H1 (cell line): ENCODE results near the gene PRR36. TPM values are rescaled to one million over a fixed set of nuclear protein-coding genes. Genes with fewer than 3 reads are reported as not detected.

ENCODE experiments used
- CTCF ChIA-PET: fragments of 300-600 bp; sonication (Branson Sonifier 250); formaldehyde crosslinking; loops from one replicate; lab custom pipeline; 2021; ENCODE audit not compliant: partially characterized antibody; lab: Charles Lee
- POLR2A ChIA-PET: fragments of 300-600 bp; sonication (Branson Sonifier 250); formaldehyde crosslinking; loops from one replicate; lab custom pipeline; 2021; ENCODE audit warnings: inconsistent platforms; ENCODE audit not compliant: partially characterized antibody; lab: Charles Lee
- DNase-seq, 2 experiments: peaks; one replicate each; pipeline versions ENCODE4 v3.0.0 to v3.0.0-alpha.2; 2010 to 2022; ENCODE audit warnings: low spot score in 2 of 2, low read depth in 1 of 2, mixed read lengths in 1 of 2
- FAIRE-seq: peaks from 2 replicates; lab custom pipeline; 2011; peaks lifted over from hg19 to GRCh38; lab: Jason Lieb, UNC
- H2AFZ ChIP-seq: 2 replicates; pipeline ENCODE4 v1.8.1; 2012; ENCODE audit warnings: low read length, inconsistent platforms
- H2AK5ac ChIP-seq: 2 replicates; pipeline ENCODE4 v1.6.1; 2013; ENCODE audit warnings: low read depth, low read length
- H2BK120ac ChIP-seq: replicated peaks from 2 replicates; pipeline ENCODE3; 2013; ENCODE audit warnings: low read depth, low read length, inconsistent platforms
- H2BK12ac ChIP-seq: 2 replicates; pipeline ENCODE4 v1.6.1; 2013; ENCODE audit warnings: low read depth, low read length
- H2BK15ac ChIP-seq: 2 replicates; pipeline ENCODE4 v1.6.1; 2013; ENCODE audit warnings: low read length
- H2BK20ac ChIP-seq: 2 replicates; pipeline ENCODE4 v1.6.1; 2013; ENCODE audit warnings: low read length
- H2BK5ac ChIP-seq: 2 replicates; pipeline ENCODE4 v1.6.1; 2013; ENCODE audit warnings: low read depth, low read length
- H3K14ac ChIP-seq: 2 replicates; pipeline ENCODE4 v1.6.1; 2013; ENCODE audit warnings: inconsistent platforms; ENCODE audit not compliant: insufficient read length
- H3K18ac ChIP-seq: 2 replicates; pipeline ENCODE4 v1.6.1; 2013; ENCODE audit warnings: low read length; ENCODE audit errors: extremely low read depth
- H3K23ac ChIP-seq: 2 replicates; pipeline ENCODE4 v1.6.1; 2013; ENCODE audit warnings: inconsistent platforms; ENCODE audit not compliant: insufficient read length
- H3K23me2 ChIP-seq: 2 replicates; pipeline ENCODE4 v1.6.1; 2013; ENCODE audit warnings: low read depth, low read length
- H3K27ac ChIP-seq: 2 replicates; pipeline ENCODE4 v1.6.1; 2011; ENCODE audit warnings: low read depth, low read length, inconsistent platforms
- H3K27me3 ChIP-seq, 4 experiments: replicated peaks in 1 of 4; 1 replicate in 1 of 4; 2 replicates in 3 of 4; pipeline versions ENCODE4 v1.6.1 to v1.8.1; 2011 to 2013; ENCODE audit warnings: low read length in 3 of 4, mild to moderate bottlenecking in 3 of 4, inconsistent platforms in 2 of 4, mixed read lengths in 2 of 4, moderate library complexity in 1 of 4; ENCODE audit not compliant: control insufficient read depth in 3 of 4, insufficient read depth in 3 of 4; ENCODE audit errors: extremely low read depth in 1 of 4
- H3K36me3 ChIP-seq, 4 experiments: 2 replicates each; pipeline versions ENCODE4 v1.6.1 to v1.8.1; 2011 to 2013; ENCODE audit warnings: mild to moderate bottlenecking in 4 of 4, low read length in 3 of 4, moderate library complexity in 2 of 4, control low read depth in 1 of 4, inconsistent platforms in 1 of 4; ENCODE audit not compliant: insufficient read depth in 4 of 4, control insufficient read depth in 2 of 4
- H3K4ac ChIP-seq: replicated peaks from 2 replicates; pipeline ENCODE3; 2013; ENCODE audit warnings: low read length, low read depth, mixed read lengths, inconsistent platforms; ENCODE audit not compliant: insufficient read length
- H3K4me1 ChIP-seq, 4 experiments: replicated peaks in 1 of 4; 1 replicate in 1 of 4; 2 replicates in 3 of 4; pipeline versions ENCODE4 v1.6.1 to v1.8.1; 2011 to 2013; ENCODE audit warnings: low read length in 3 of 4, inconsistent platforms in 2 of 4, mixed read lengths in 1 of 4; ENCODE audit not compliant: insufficient read depth in 4 of 4, control insufficient read depth in 3 of 4
- H3K4me2 ChIP-seq, 2 experiments: 2 replicates each; pipeline versions ENCODE4 v1.6.1 to v1.8.1; 2011 to 2013; ENCODE audit warnings: low read depth in 2 of 2, low read length in 2 of 2, control low read depth in 1 of 2, inconsistent platforms in 1 of 2, mild to moderate bottlenecking in 1 of 2; ENCODE audit not compliant: insufficient read depth in 1 of 2
- H3K4me3 ChIP-seq, 4 experiments: fragments of 200-600, 300-600 bp in 1 of 4; sonication (generic), shearing (Covaris generic), sonication (Bioruptor Twin) in 1 of 4; 2 replicates each; pipeline versions ENCODE4 v1.5.1 to v1.8.1; 2011 to 2016; ENCODE audit warnings: low read length in 4 of 4, low read depth in 3 of 4, control low read depth in 2 of 4, inconsistent platforms in 2 of 4, mild to moderate bottlenecking in 2 of 4, mixed read lengths in 1 of 4, moderate library complexity in 1 of 4; ENCODE audit not compliant: insufficient read depth in 2 of 4; ENCODE audit errors: extremely low read depth in 1 of 4
- H3K56ac ChIP-seq: replicated peaks from 2 replicates; pipeline ENCODE3; 2013; ENCODE audit warnings: low read depth, mild to moderate bottlenecking, mixed read lengths, low read length, inconsistent platforms; ENCODE audit not compliant: insufficient read length
- H3K79me1 ChIP-seq: 2 replicates; pipeline ENCODE4 v1.6.1; 2013; ENCODE audit warnings: low read depth, low read length, control low read depth
- H3K79me2 ChIP-seq, 2 experiments: 2 replicates each; pipeline versions ENCODE4 v1.6.1 to v1.8.1; 2012 to 2013; ENCODE audit warnings: low read length in 2 of 2, mild to moderate bottlenecking in 2 of 2, inconsistent platforms in 1 of 2; ENCODE audit not compliant: insufficient read depth in 2 of 2, control insufficient read depth in 1 of 2
- H3K9ac ChIP-seq, 4 experiments: replicated peaks in 1 of 4; 1 replicate in 1 of 4; 2 replicates in 3 of 4; pipeline versions ENCODE4 v1.6.1 to v1.8.1; 2011 to 2013; ENCODE audit warnings: low read depth in 3 of 4, low read length in 3 of 4, control low read depth in 2 of 4, mild to moderate bottlenecking in 2 of 4, moderate library complexity in 2 of 4, inconsistent platforms in 1 of 4; ENCODE audit errors: extremely low read depth in 1 of 4
- H3K9me3 ChIP-seq, 2 experiments: 2 replicates each; pipeline versions ENCODE4 v1.6.1 to v1.8.1; 2012 to 2013; ENCODE audit warnings: mild to moderate bottlenecking in 2 of 2, moderate library complexity in 2 of 2, control low read depth in 1 of 2, inconsistent platforms in 1 of 2, low read depth in 1 of 2, low read length in 1 of 2, mixed read lengths in 1 of 2; ENCODE audit not compliant: insufficient read depth in 2 of 2
- H4K20me1 ChIP-seq, 2 experiments: replicated peaks in 1 of 2; 2 replicates each; pipeline versions ENCODE3 to v1.8.1; 2011 to 2013; ENCODE audit warnings: inconsistent platforms in 2 of 2, low read length in 2 of 2, mild to moderate bottlenecking in 1 of 2; ENCODE audit not compliant: insufficient read depth in 2 of 2, control insufficient read depth in 1 of 2
- H4K5ac ChIP-seq: 2 replicates; pipeline ENCODE4 v1.6.1; 2013; ENCODE audit warnings: low read length, low read depth, mixed read lengths, inconsistent platforms; ENCODE audit not compliant: insufficient read length
- H4K8ac ChIP-seq: 2 replicates; pipeline ENCODE4 v1.8.0; 2013; ENCODE audit warnings: mild to moderate bottlenecking, moderate library complexity, low read length, inconsistent platforms; ENCODE audit not compliant: insufficient read depth; ENCODE audit errors: extremely low read depth
- H4K91ac ChIP-seq: replicated peaks from 2 replicates; pipeline ENCODE3; 2013; ENCODE audit warnings: low read length, mixed read lengths, inconsistent platforms; ENCODE audit not compliant: insufficient read length
- BACH1 ChIP-seq: IDR thresholded peaks from 2 replicates; pipeline ENCODE4 v1.6.1; 2012; ENCODE audit warnings: low read length, improper control_type of control experiment
- BCL11A ChIP-seq, 2 experiments: IDR thresholded peaks; one replicate each; pipeline ENCODE4 v1.6.1; 2011; ENCODE audit warnings: low read depth in 2 of 2, low read length in 2 of 2, mild to moderate bottlenecking in 2 of 2
- CREB1 ChIP-seq: IDR thresholded peaks from 2 replicates; pipeline ENCODE4 v1.6.1; 2012; ENCODE audit warnings: inconsistent platforms
- EGR1 ChIP-seq: IDR thresholded peaks from 2 replicates; pipeline ENCODE4 v1.6.1; 2011; ENCODE audit warnings: low read depth, low read length, borderline replicate concordance
- POLR2A ChIP-seq, 2 experiments: IDR thresholded peaks; 1 replicate in 1 of 2; 2 replicates in 1 of 2; pipeline ENCODE4 v1.6.1; 2011; ENCODE audit warnings: low read depth in 2 of 2, low read length in 2 of 2, mild to moderate bottlenecking in 2 of 2; ENCODE audit errors: control extremely low read depth in 1 of 2
- RBBP5 ChIP-seq: IDR thresholded peaks from 2 replicates; pipeline ENCODE4 v1.7.1; 2012; ENCODE audit warnings: low read depth, mild to moderate bottlenecking, inconsistent platforms, low read length, moderate library complexity, borderline replicate concordance
- SIRT6 ChIP-seq: IDR thresholded peaks from one replicate; pipeline ENCODE4 v1.7.1; 2012; ENCODE audit warnings: low read length, inconsistent platforms
- WGBS, 2 experiments: shearing (Covaris generic) in 1 of 2; methylation state at CpG; one replicate each; pipeline versions ENCODE4 v1.1.6 to v1.1.7; 2013 to 2015; ENCODE audit warnings: low lambda C conversion rate in 2 of 2, mixed read lengths in 2 of 2, inconsistent platforms in 1 of 2, low coverage in 1 of 2, missing lambda C conversion rate in 1 of 2; ENCODE audit not compliant: insufficient replicate concordance in 2 of 2, insufficient coverage in 1 of 2, insufficient read length in 1 of 2; ENCODE audit errors: extremely low coverage in 1 of 2, missing lambda C conversion rate in 1 of 2; 5-methylcytosine and 5-hydroxymethylcytosine counted together
- polyA plus RNA-seq, 7 experiments: library from polyadenylated mRNA; depleted of rRNA in 3 of 7; stranded (reverse) in 5 of 7; unstranded in 2 of 7; fragments of >200 nt in 5 of 7; fragments of 200-250 nt in 2 of 7; gene quantifications; 1 replicate in 5 of 7; 2 replicates in 1 of 7; 4 replicates in 1 of 7; pipeline versions ENCODE4 v1.2.1 to v1.2.3, GENCODE V29; 2011 to 2013; ENCODE audit warnings: missing spikeins in 2 of 7, mixed read lengths in 2 of 7
- total RNA-seq: library from RNA; stranded (reverse); fragmentation: NEBNext Ultra II Directional; extraction: Animal tissue kit (Norgen Biotek cat#: 25700); gene quantifications from 2 replicates; pipeline ENCODE4 v1.2.1, GENCODE V29; 2021

Gene PRR36
- total and polyA plus RNA-seq, 2 of the 8 experiments (the other 6 are each of a cell fraction or from before 2014, with no cell fraction given), result 1.6 to 23.9 TPM

DNA sequence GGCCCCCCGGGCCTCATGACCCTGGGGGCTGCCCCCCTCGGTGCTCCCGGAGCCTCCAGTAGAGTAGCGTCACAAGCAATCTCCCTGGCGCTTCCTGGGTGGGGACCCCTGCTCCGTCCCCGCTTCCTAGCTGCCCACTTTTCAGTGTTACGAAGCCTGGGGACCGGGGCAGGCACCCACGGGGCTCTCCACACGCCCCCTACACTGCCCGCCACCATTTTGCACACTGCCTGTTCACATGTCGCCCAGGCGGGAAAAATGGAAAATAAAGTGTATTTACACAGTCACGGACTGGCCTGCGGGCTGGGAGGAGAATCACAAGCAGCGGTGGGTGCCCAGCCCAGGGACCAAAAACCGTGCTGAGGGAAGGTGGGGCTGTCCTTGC, 9.5 kb downstream of the PRR36 start:
- POLR2A ChIA-PET, result interaction anchor here (0.7 to 10.5 kb wide), 4 partner anchors 9 to 55 kb away, joined by 3 to 106 read pairs (median 4); partner anchors contain the start of genes SNAPC2 and TGFBR3L
- H3K23ac ChIP-seq, result no peak overlapping the region
- WGBS, 2 experiments, result 84% methylated on average over 17 of the region's 18 CpGs; no CpG with 5 or more reads in 1 of the 2 experiments

More for the DNA sequence above, 9.5 kb downstream of the PRR36 start:
- no peak overlapping the region for H3K27ac ChIP-seq
- H2BK15ac ChIP-seq, result no peak overlapping the region
- CTCF ChIA-PET, result interaction anchor here (0.9 to 11.2 kb wide), 3 partner anchors 13 to 62 kb away, joined by 3 to 112 read pairs (median 3); partner anchors contain the start of genes SNAPC2 and TGFBR3L
- no peak overlapping the region for H2BK12ac ChIP-seq
- H3K14ac ChIP-seq, result no peak overlapping the region
- no peak overlapping the region for H3K4me2 ChIP-seq
- no peak overlapping the region for H2BK120ac ChIP-seq
- H3K79me1 ChIP-seq, result no peaks in the 10 kb centered on the region
- no peak overlapping the region for H3K9ac ChIP-seq
- H2AK5ac ChIP-seq, result no peak overlapping the region
- no peak overlapping the region for H4K5ac ChIP-seq
- no peaks in the 10 kb centered on the region for H3K9me3 ChIP-seq
- DNase-seq (no peak), FAIRE-seq (no peak)
- H3K4me3 ChIP-seq, result no peak overlapping the region
- H3K56ac ChIP-seq, result no peak overlapping the region
- H3K79me2 ChIP-seq, result no peaks in the 10 kb centered on the region
- H2BK5ac ChIP-seq, result no peak overlapping the region
- TF ChIP-seq RBBP5, result no peak
- TF ChIP-seq CREB1, result no peak
- no peak for TF ChIP-seq POLR2A (IDR thresholded peaks at IDR 0.05; ENCODE audit: control extremely low read depth in 1 of 2, low read depth in 2 of 2, low read length in 2 of 2)
- TF ChIP-seq SIRT6, result no peak
- no peak for TF ChIP-seq BACH1
- no peak for TF ChIP-seq BCL11A (IDR thresholded peaks at IDR 0.05; ENCODE audit: low read depth in 2 of 2, low read length in 2 of 2)
- no peak for TF ChIP-seq EGR1
- no peak overlapping the region for H2BK20ac ChIP-seq
- H2AFZ ChIP-seq, result no peak overlapping the region
- peaks cover 0 to 10% of the 10 kb centered on the region in 2 experiments for H4K20me1 ChIP-seq
- H3K36me3 ChIP-seq, result no peaks in the 10 kb centered on the region
- H4K8ac ChIP-seq, result no peak overlapping the region
- no peak overlapping the region for H3K4ac ChIP-seq
- H3K18ac ChIP-seq, result no peak overlapping the region
- peaks cover 8 to 46% (median 34%) of the 10 kb centered on the region in 4 experiments for H3K27me3 ChIP-seq
- H4K91ac ChIP-seq, result no peak overlapping the region
- peaks cover 18% of the 10 kb centered on the region; the same call in 1 of the 2 replicates for H3K23me2 ChIP-seq
- H3K4me1 ChIP-seq, result peaks cover 0 to 33% (median 21%) of the 10 kb centered on the region in 4 experiments; a peak in 5 of 7 replicates
